ENCODE data around the gene SLAMF8. TPM values are rescaled to one million over a fixed set of nuclear protein-coding genes. Genes with fewer than 3 reads are reported as not detected.

The SLAMF8 gene
- total RNA-seq, 4 donors from 2014 or later: 3.1 to 7.8 (median 5.2) TPM

DNA sequence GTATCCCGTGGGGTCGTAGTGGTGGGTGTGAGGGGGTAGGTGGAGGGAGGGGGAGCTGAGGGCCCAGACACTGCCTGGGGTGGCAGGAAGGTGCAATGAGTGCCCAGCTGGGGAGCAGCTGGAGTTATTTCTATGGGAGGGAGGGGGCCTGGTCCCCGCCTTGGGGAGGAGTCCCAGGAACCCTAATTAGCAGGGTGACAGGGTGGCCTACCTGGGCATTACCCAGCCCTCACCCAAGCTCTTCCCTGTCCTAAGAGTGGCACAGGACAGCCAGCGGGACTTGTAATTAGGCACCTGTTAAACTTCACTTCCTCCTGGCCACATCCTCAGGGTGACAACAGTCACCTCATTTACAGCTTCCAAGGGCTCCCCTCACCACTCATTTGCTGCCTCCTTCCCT is 35.9 kb downstream of the SLAMF8 start, which contains the start of gene VSIG8:
TSS of gene VSIG8 (minus strand) at position 101 of the 400 bp plus-strand sequence. CDS start 136 bp downstream, outside the sequence.
- 46 to 51% methylated on average over 4 of the region's 4 CpGs for WGBS, 2 donors

GRCh38 chr1:159864262-159864661 is 37.6 kb downstream of the SLAMF8 start:
- H3K4me3 ChIP-seq (ENCODE audit: low read depth, poor library complexity, severe bottlenecking): no peak overlapping the region
- TF ChIP-seq POLR2A (IDR thresholded peaks at IDR 0.05): no peak
- TF ChIP-seq, protein P1, sequence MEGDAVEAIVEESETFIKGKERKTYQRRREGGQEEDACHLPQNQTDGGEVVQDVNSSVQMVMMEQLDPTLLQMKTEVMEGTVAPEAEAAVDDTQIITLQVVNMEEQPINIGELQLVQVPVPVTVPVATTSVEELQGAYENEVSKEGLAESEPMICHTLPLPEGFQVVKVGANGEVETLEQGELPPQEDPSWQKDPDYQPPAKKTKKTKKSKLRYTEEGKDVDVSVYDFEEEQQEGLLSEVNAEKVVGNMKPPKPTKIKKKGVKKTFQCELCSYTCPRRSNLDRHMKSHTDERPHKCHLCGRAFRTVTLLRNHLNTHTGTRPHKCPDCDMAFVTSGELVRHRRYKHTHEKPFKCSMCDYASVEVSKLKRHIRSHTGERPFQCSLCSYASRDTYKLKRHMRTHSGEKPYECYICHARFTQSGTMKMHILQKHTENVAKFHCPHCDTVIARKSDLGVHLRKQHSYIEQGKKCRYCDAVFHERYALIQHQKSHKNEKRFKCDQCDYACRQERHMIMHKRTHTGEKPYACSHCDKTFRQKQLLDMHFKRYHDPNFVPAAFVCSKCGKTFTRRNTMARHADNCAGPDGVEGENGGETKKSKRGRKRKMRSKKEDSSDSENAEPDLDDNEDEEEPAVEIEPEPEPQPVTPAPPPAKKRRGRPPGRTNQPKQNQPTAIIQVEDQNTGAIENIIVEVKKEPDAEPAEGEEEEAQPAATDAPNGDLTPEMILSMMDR (IDR thresholded peaks at IDR 0.05): no peak
- intact Hi-C loops (cut with DNase I; ENCODE audit: low total_unique reads): no loop called here
- DNase-seq (ENCODE audit: low spot score in 2 of 2): no peak
- 61 to 74% methylated on average over 2 of the region's 2 CpGs for WGBS, 2 donors

More for the DNA sequence above, 35.9 kb downstream of the SLAMF8 start, which contains the start of gene VSIG8:
- no peak for TF ChIP-seq POLR2A (IDR thresholded peaks at IDR 0.05)
- TF ChIP-seq, protein P1 (IDR thresholded peaks at IDR 0.05): no peak
- no peak within 1 kb of the TSS for H3K4me3 ChIP-seq (ENCODE audit: low read depth, poor library complexity, severe bottlenecking)
- intact Hi-C loops (cut with DNase I; ENCODE audit: low total_unique reads): no loop called here
- DNase-seq (ENCODE audit: low spot score in 2 of 2): no peak

DNA sequence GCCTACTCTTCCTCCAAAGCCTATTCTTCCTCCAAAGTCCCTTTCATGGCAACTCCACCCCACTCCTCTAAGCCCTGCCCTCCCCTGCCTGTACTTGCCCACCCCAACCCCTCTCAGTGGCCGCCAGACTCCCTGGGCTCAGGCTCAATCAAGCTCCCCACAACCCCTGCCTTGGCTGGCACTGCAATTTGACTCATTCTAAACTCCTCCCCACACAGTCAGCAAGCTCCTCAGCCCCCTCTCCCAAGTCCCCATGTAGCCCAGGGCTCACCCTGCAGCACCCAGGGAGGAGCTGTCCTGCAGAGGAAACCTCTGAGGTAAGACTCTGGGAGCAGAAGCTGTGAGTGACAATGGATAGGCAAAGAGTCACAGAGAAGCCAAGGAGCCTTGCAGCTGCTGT is 39.4 kb downstream of the SLAMF8 start:
- intact Hi-C loops (cut with DNase I; ENCODE audit: low total_unique reads): no loop called here
- 31% methylated on average over 1 of the region's 1 CpG for WGBS, 2 donors
- TF ChIP-seq POLR2A (IDR thresholded peaks at IDR 0.05): no peak
- TF ChIP-seq, protein P1 (IDR thresholded peaks at IDR 0.05): no peak
- no peak for DNase-seq (ENCODE audit: low spot score in 2 of 2)
- no peak overlapping the region for H3K4me3 ChIP-seq (ENCODE audit: low read depth, poor library complexity, severe bottlenecking)

DNA sequence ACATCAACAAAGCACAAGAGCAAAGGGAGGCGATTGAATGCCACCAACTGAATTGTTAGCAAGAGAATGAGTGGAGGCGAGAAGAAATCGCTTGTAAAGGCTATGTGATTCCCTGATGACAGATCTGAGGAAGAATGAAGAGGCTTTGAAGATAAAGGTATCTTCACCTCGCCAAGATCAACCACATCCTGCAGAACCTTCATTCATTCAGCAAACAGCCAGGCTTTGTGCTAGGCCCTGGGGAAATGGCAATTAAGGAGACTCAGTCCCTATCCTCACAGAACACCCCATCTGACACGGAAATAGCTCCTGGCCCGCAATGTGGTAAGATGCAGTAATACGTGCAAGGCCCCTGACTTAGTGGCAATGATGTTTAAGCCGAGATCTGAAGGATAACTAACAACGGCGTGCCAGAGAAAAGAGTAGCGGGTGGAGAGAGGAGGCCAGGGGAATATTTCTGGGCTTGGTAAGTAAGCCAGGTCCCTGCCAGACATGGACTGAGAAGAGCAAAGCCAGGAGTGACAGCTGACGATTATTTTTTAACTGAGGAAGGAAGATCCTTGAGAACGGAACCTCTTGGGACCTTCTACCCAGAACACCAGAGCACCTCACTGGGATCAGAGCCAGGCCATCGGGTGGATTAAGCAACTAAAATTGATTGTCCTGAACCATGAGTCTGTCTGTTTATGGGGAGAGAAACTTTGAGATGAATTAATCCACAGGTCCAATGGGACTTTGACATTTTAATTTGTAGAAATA is 40.4 kb downstream of the SLAMF8 start:
- WGBS, 2 donors: 47 to 51% methylated on average over 14 of the region's 14 CpGs
- DNase-seq (ENCODE audit: low spot score in 2 of 2): no peak
- intact Hi-C loops (cut with DNase I; ENCODE audit: low total_unique reads): no loop called here
- no peak overlapping the region for H3K4me3 ChIP-seq (ENCODE audit: low read depth, poor library complexity, severe bottlenecking)
- TF ChIP-seq, protein P1 (IDR thresholded peaks at IDR 0.05): no peak
- TF ChIP-seq POLR2A (IDR thresholded peaks at IDR 0.05): no peak

GRCh38 chr1:159867664-159868026 is 41.0 kb downstream of the SLAMF8 start:
- intact Hi-C loops (cut with DNase I; ENCODE audit: low total_unique reads): no loop called here
- TF ChIP-seq, protein P1 (IDR thresholded peaks at IDR 0.05): no peak
- TF ChIP-seq POLR2A (IDR thresholded peaks at IDR 0.05): no peak
- no peak overlapping the region for H3K4me3 ChIP-seq (ENCODE audit: low read depth, poor library complexity, severe bottlenecking)
- peak; percentile 68 to 89 for DNase-seq (ENCODE audit: low spot score in 2 of 2)
- 16 to 20% methylated on average over 9 of the region's 9 CpGs for WGBS, 2 donors
